GM23248 (cell line): ENCODE measurements around the gene COPG1. TPM values are rescaled to one million over a fixed set of nuclear protein-coding genes. Genes with fewer than 3 reads are reported as not detected.
A peak's percentile ranks its signal among the peaks of the same experiment; 100 is the strongest.

Experiments
- DNase-seq: peaks from one replicate; pipeline ENCODE4 v3.0.0-alpha.2; 2015
- H2AFZ ChIP-seq: fragments of 200-600 bp; sonication (generic); 2 replicates; pipeline ENCODE4 v1.6.1; 2016; ENCODE audit warnings: antibody characterized with exemption
- H3F3A ChIP-seq: fragments of 200-600 bp; sonication (generic); 2 replicates; pipeline ENCODE4 v1.6.1; 2016; ENCODE audit warnings: mild to moderate bottlenecking, antibody characterized with exemption, mixed run types; ENCODE audit not compliant: insufficient read depth
- H3K27ac ChIP-seq: fragments of 200-600 bp; sonication (generic); 2 replicates; pipeline ENCODE4 v1.5.1; 2016; ENCODE audit warnings: mild to moderate bottlenecking
- H3K27me3 ChIP-seq: fragments of 200-600 bp; sonication (generic); replicated peaks from 2 replicates; pipeline ENCODE4 v1.6.1; 2016; ENCODE audit warnings: mild to moderate bottlenecking; ENCODE audit not compliant: insufficient read depth
- H3K36me3 ChIP-seq: fragments of 200-600 bp; sonication (generic); 2 replicates; pipeline ENCODE4 v1.6.1; 2016; ENCODE audit warnings: low read depth, mild to moderate bottlenecking
- H3K4me1 ChIP-seq: fragments of 200-600 bp; sonication (generic); 2 replicates; pipeline ENCODE4 v1.6.1; 2016; ENCODE audit warnings: mild to moderate bottlenecking; ENCODE audit not compliant: insufficient read depth
- H3K4me2 ChIP-seq: fragments of 200-600 bp; sonication (generic); one replicate; pipeline ENCODE4 v1.6.1; 2016; ENCODE audit warnings: mild to moderate bottlenecking; ENCODE audit not compliant: unreplicated experiment
- H3K4me3 ChIP-seq: fragments of 200-600 bp; sonication (generic); 2 replicates; pipeline ENCODE4 v1.5.1; 2016; ENCODE audit warnings: mild to moderate bottlenecking
- H3K79me2 ChIP-seq: fragments of 200-600 bp; sonication (generic); 2 replicates; pipeline ENCODE4 v1.6.1; 2016; ENCODE audit warnings: mild to moderate bottlenecking; ENCODE audit not compliant: insufficient read depth
- H3K9ac ChIP-seq: fragments of 200-600 bp; sonication (generic); 2 replicates; pipeline ENCODE4 v1.6.1; 2016; ENCODE audit warnings: mild to moderate bottlenecking
- H3K9me2 ChIP-seq: fragments of 200-600 bp; sonication (generic); 2 replicates; pipeline ENCODE4 v1.6.1; 2016; ENCODE audit warnings: mixed run types, mild to moderate bottlenecking, moderate library complexity; ENCODE audit not compliant: insufficient read depth
- H3K9me3 ChIP-seq: fragments of 200-600 bp; sonication (generic); one replicate; pipeline ENCODE4 v1.6.1; 2017; ENCODE audit warnings: low read depth
- H4K20me1 ChIP-seq: fragments of 200-600 bp; sonication (generic); 2 replicates; pipeline ENCODE4 v1.6.0; 2016; ENCODE audit not compliant: insufficient read depth
- EZH2 ChIP-seq: fragments of 200-600 bp; sonication (generic); IDR thresholded peaks from 2 replicates; pipeline ENCODE4 v1.6.1; 2018; ENCODE audit warnings: antibody characterized with exemption, mild to moderate bottlenecking; ENCODE audit not compliant: insufficient read depth, poor library complexity, severe bottlenecking
- EZH2phosphoT487 ChIP-seq: fragments of 200-600 bp; sonication (generic); IDR thresholded peaks from 2 replicates; pipeline ENCODE4 v1.6.1; 2018; ENCODE audit warnings: antibody characterized with exemption, moderate library complexity, mild to moderate bottlenecking, low read depth; ENCODE audit not compliant: insufficient read depth
- WGBS, 2 experiments: methylation state at CpG; one replicate each; pipeline ENCODE4 v1.1.6; 2015 to 2017; ENCODE audit warnings: low lambda C conversion rate in 2 of 2, low coverage in 1 of 2; ENCODE audit errors: missing lambda C conversion rate in 2 of 2; 5-methylcytosine and 5-hydroxymethylcytosine counted together
- in situ Hi-C: fragments of 300-500 bp; cut with MboI; formaldehyde crosslinking; loops from 2 replicates; pipeline ENCODE4 v1.15.0; 2020
- polyA plus RNA-seq: library from polyadenylated mRNA; unstranded; fragments of >200 nt; fragmentation: Nextera tagmentation; extraction: Ambion mirVana; gene quantifications from 2 replicates; pipeline ENCODE4 v1.2.1, GENCODE V29; 2016
- total RNA-seq: library from RNA; depleted of rRNA; stranded (reverse); fragments of >200 nt; shearing (Covaris generic); gene quantifications from 2 replicates; pipeline ENCODE4 v1.2.3, GENCODE V29; 2014

Gene COPG1
- total and polyA plus RNA-seq, 2 experiments from 2014 or later: 254 to 298 TPM

GRCh38 chr3:129231331-129232119 is 17.9 kb upstream of the COPG1 start:
- Histone ChIP-seq H3K9me3 (no peaks in the 10 kb centered on the region), H3K4me2 (no peak overlapping the region), H3K36me3 (no peaks in the 10 kb centered on the region), H3F3A (peaks cover 35% of the 10 kb centered on the region), H3K27ac (peak overlapping the region; percentile 81), H2AFZ (no peak overlapping the region), H3K9ac (no peak overlapping the region), H3K79me2 (no peaks in the 10 kb centered on the region), H3K27me3 (no peaks in the 10 kb centered on the region), H4K20me1 (no peaks in the 10 kb centered on the region), H3K4me3 (no peak overlapping the region), H3K4me1 (peaks cover 34% of the 10 kb centered on the region), H3K9me2 (no peaks in the 10 kb centered on the region)
- peak; percentile 35 for DNase-seq
- TF ChIP-seq EZH2phosphoT487: no peak
- TF ChIP-seq EZH2: no peak
- 73 to 81% methylated on average over 10 of the region's 10 CpGs for WGBS, 2 experiments
- in situ Hi-C loops: no loop called here

- Histone ChIP-seq H3K79me2 (no peaks in the 10 kb centered on the region), H3K36me3 (no peaks in the 10 kb centered on the region), H3K9me3 (no peaks in the 10 kb centered on the region), H3K4me3 (no peak overlapping the region), H3K4me2 (no peak overlapping the region), H3K9me2 (no peaks in the 10 kb centered on the region), H3K27ac (no peak overlapping the region), H3K27me3 (no peaks in the 10 kb centered on the region), H3K9ac (no peak overlapping the region), H3K4me1 (peaks cover 28% of the 10 kb centered on the region), H3F3A (peaks cover 28% of the 10 kb centered on the region), H4K20me1 (no peaks in the 10 kb centered on the region), H2AFZ (no peak overlapping the region)
- in situ Hi-C loops: no loop called here
- WGBS, 2 experiments: 54 to 61% methylated on average over 4 of the region's 4 CpGs
- no peak for TF ChIP-seq EZH2
- no peak for TF ChIP-seq EZH2phosphoT487
- no peak for DNase-seq
Measured at GRCh38 chr3:129233538-129233937, 15.9 kb upstream of the COPG1 start.

- Histone ChIP-seq H3K4me3 (no peak overlapping the region), H3K9me3 (no peaks in the 10 kb centered on the region), H2AFZ (no peak overlapping the region), H3K36me3 (no peaks in the 10 kb centered on the region), H4K20me1 (no peaks in the 10 kb centered on the region), H3K27me3 (no peaks in the 10 kb centered on the region), H3K9ac (no peak overlapping the region), H3K27ac (no peak overlapping the region), H3K4me2 (no peak overlapping the region), H3K79me2 (no peaks in the 10 kb centered on the region), H3F3A (peaks cover 19% of the 10 kb centered on the region), H3K4me1 (peaks cover 22% of the 10 kb centered on the region), H3K9me2 (no peaks in the 10 kb centered on the region)
- in situ Hi-C loops: no loop called here
- TF ChIP-seq EZH2phosphoT487: no peak
- no peak for TF ChIP-seq EZH2
- no peak for DNase-seq
- WGBS, 2 experiments: 94 to 96% methylated on average over 3 of the region's 3 CpGs
Measured at GRCh38 chr3:129234441-129234840, 15.0 kb upstream of the COPG1 start.

GRCh38 chr3:129235344-129235917 is 14.0 kb upstream of the COPG1 start:
- Histone ChIP-seq H3K36me3 (no peaks in the 10 kb centered on the region), H3K4me2 (no peak overlapping the region), H3K9me2 (no peaks in the 10 kb centered on the region), H3K27ac (no peak overlapping the region), H3K4me3 (no peak overlapping the region), H3K27me3 (no peaks in the 10 kb centered on the region), H3K79me2 (no peaks in the 10 kb centered on the region), H2AFZ (no peak overlapping the region), H3F3A (peaks cover 9% of the 10 kb centered on the region), H4K20me1 (no peaks in the 10 kb centered on the region), H3K9me3 (no peaks in the 10 kb centered on the region), H3K9ac (no peak overlapping the region), H3K4me1 (peaks cover 23% of the 10 kb centered on the region)
- WGBS, 2 experiments: 89 to 92% methylated on average over 4 of the region's 4 CpGs
- no peak for DNase-seq
- TF ChIP-seq EZH2phosphoT487 (no peak), EZH2 (no peak)
- in situ Hi-C loops: no loop called here
